Body of pancreas (tissue), 4 donors: ENCODE data around the gene DAAM1.

Experiments
- CTCF ChIP-seq, 7 experiments: fragments of 450-650 bp in 4 of 7; fragments of 200-600 bp in 3 of 7; sonication (generic) in 3 of 7; IDR thresholded peaks; one replicate each; pipeline ENCODE4 v1.5.1; 2016 to 2019; ENCODE audit warnings: antibody characterized with exemption in 7 of 7
- POLR2A ChIP-seq, 3 donors: fragments of 450-650 bp; IDR thresholded peaks; one replicate each; pipeline ENCODE4 v1.6.1; 2016; ENCODE audit warnings: antibody characterized with exemption in 3 of 3, mild to moderate bottlenecking in 2 of 3

- no peak for TF ChIP-seq CTCF (IDR thresholded peaks at IDR 0.05)
- TF ChIP-seq POLR2A (IDR thresholded peaks at IDR 0.05) = no peak
These were observed 27.3 kb downstream of the DAAM1 start for GRCh38 chr14:59215757-59216156.
